NCI-H1417 (cell line): ENCODE data around the gene EEPD1.

Source experiments
- DNase-seq, 3 experiments: peaks; one replicate each; lab custom pipeline; 2025; lab: John Stamatoyannopoulos, UW

EEPD1 gene

GRCh38 chr7:36279200-36279925 lies 126.3 kb downstream of the EEPD1 start:
- peak in 1 of 3 experiments; percentile 63 for DNase-seq

GRCh38 chr7:36279926-36280315 lies 126.9 kb downstream of the EEPD1 start:
- no peak for DNase-seq

- DNase-seq = peak in 2 of 3 experiments; percentile 57 to 73
Observed at GRCh38 chr7:36280840-36281812, 128.1 kb downstream of the EEPD1 start.

GRCh38 chr7:36281945-36282717 lies 129.1 kb downstream of the EEPD1 start:
- DNase-seq = peak in 1 of 3 experiments; percentile 27

GRCh38 chr7:36283181-36283580 lies 130.1 kb downstream of the EEPD1 start:
- DNase-seq = no peak

- DNase-seq = no peak
Observed at GRCh38 chr7:36283711-36284130, 130.7 kb downstream of the EEPD1 start.

- DNase-seq = no peak
Observed at GRCh38 chr7:36284456-36285090, 131.5 kb downstream of the EEPD1 start.

- DNase-seq = no peak
Observed at GRCh38 chr7:36285276-36285675, 132.2 kb downstream of the EEPD1 start.

GRCh38 chr7:36286226-36286625 lies 133.2 kb downstream of the EEPD1 start:
- DNase-seq = no peak

GRCh38 chr7:36286688-36287087 lies 133.6 kb downstream of the EEPD1 start:
- DNase-seq = no peak

- DNase-seq = peak in 2 of 3 experiments; percentile 44 to 70
Observed at GRCh38 chr7:36287371-36288241, 134.6 kb downstream of the EEPD1 start.

- DNase-seq = no peak
Observed at GRCh38 chr7:36288501-36288900, 135.4 kb downstream of the EEPD1 start.

GRCh38 chr7:36289833-36290661 lies 137.0 kb downstream of the EEPD1 start:
- no peak for DNase-seq

GRCh38 chr7:36291387-36292316 lies 138.6 kb downstream of the EEPD1 start:
- DNase-seq = peak; percentile 76 to 92 (median 80)

- DNase-seq = no peak
Observed at GRCh38 chr7:36295090-36295489, 142.0 kb downstream of the EEPD1 start.

GRCh38 chr7:36296284-36296683 lies 143.2 kb downstream of the EEPD1 start:
- no peak for DNase-seq

GRCh38 chr7:36297364-36298009 lies 144.4 kb downstream of the EEPD1 start:
- DNase-seq = no peak

- no peak for DNase-seq
Observed at GRCh38 chr7:36298106-36298505, 145.1 kb downstream of the EEPD1 start.
